UCSD-AML1 (cell line): ENCODE data around the gene PACRG.
"Not testable (repeated sequence)": the region's sequence is repeated elsewhere in the genome, so short reads cannot be mapped to it uniquely, and the experiment has no call there.

Source experiments
- DNase-seq: peaks from one replicate; lab custom pipeline; 2025; ENCODE audit not compliant: unreplicated experiment; lab: John Stamatoyannopoulos, UW

Gene PACRG

GRCh38 chr6:162922563-162923166 is 194.9 kb downstream of the PACRG start:
- no peak for DNase-seq

GRCh38 chr6:162934844-162935243 is 207.1 kb downstream of the PACRG start:
- DNase-seq, result no peak

- DNase-seq, result no peak
Observed at GRCh38 chr6:162940426-162940825, 212.7 kb downstream of the PACRG start.

- DNase-seq, result no peak
Observed at GRCh38 chr6:162941128-162941527, 213.4 kb downstream of the PACRG start.

- DNase-seq, result no peak
Observed at GRCh38 chr6:162942866-162943265, 215.1 kb downstream of the PACRG start.

- no peak for DNase-seq
Observed at GRCh38 chr6:162943369-162943768, 215.6 kb downstream of the PACRG start.

GRCh38 chr6:162951164-162951743 is 223.5 kb downstream of the PACRG start:
- DNase-seq, result no peak

- no peak for DNase-seq
Observed at GRCh38 chr6:162952423-162952822, 224.6 kb downstream of the PACRG start.

- no peak for DNase-seq
Observed at GRCh38 chr6:162957062-162957461, 229.3 kb downstream of the PACRG start.

GRCh38 chr6:162960679-162961457 is 233.1 kb downstream of the PACRG start:
- DNase-seq, result no peak

- no peak for DNase-seq
Observed at GRCh38 chr6:162962093-162962492, 234.3 kb downstream of the PACRG start.

GRCh38 chr6:162963861-162964260 is 236.1 kb downstream of the PACRG start:
- no peak for DNase-seq

GRCh38 chr6:162964488-162965140 is 236.8 kb downstream of the PACRG start:
- no peak for DNase-seq

GRCh38 chr6:162965366-162965765 is 237.6 kb downstream of the PACRG start:
- no peak for DNase-seq

- DNase-seq, result no peak
Observed at GRCh38 chr6:162970246-162970645, 242.5 kb downstream of the PACRG start.

GRCh38 chr6:162971356-162971755 is 243.6 kb downstream of the PACRG start:
- no peak for DNase-seq

- no peak for DNase-seq
Observed at GRCh38 chr6:162973151-162973872, 245.5 kb downstream of the PACRG start.

GRCh38 chr6:162973980-162974379 is 246.2 kb downstream of the PACRG start:
- no peak for DNase-seq

GRCh38 chr6:162974685-162975084 is 246.9 kb downstream of the PACRG start:
- no peak for DNase-seq

GRCh38 chr6:162976141-162976540 is 248.4 kb downstream of the PACRG start:
- DNase-seq, result no peak

GRCh38 chr6:162983234-162983633 is 255.5 kb downstream of the PACRG start:
- DNase-seq, result not testable (repeated sequence)
